ENCODE data around the gene CAPN1.

The CAPN1 gene

GRCh38 chr11:65133724-65134123 is 48.0 kb upstream of the CAPN1 start:
- no peak for DNase-seq (ENCODE audit: low read depth in 1 of 2, low spot score in 1 of 2)

DNA sequence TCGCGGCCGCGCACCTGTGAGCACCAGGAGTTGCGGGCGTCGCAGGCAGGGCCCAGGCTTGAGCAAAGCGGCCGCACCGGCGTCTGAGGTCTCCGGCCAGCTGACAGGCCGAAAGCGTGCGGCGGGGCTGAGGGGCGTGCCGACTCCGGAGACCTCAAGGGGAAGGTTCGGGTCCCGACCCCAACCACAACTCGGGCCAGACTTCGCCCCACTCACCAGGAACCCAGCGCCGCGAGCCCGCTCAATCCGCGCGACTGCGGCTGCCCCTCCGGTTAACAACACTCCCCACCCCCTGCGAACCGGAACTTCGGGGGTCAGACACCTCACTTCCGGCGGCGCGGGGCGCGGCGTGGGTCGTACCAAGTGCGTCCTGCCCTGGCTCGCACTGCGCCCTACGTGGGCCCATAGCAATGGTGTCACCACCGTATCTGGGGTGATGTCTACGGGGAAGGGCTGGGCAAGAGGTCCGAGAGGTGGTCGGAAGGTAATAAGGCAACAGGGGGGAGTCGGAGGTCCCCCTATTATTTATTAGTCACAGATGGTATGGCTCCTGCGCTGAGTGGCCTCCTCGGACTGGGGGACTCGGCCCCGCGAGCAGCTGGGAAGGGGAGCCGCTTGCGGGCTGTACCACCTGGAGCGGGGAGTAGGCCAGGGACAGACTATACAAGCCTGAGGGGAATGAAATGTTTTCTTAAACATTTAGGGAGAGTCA is 47.3 kb upstream of the CAPN1 start, which contains the start of gene SYVN1:
TSS of gene SYVN1 (minus strand) at position 280 of the 712 bp plus-strand sequence. CDS start 918 bp downstream, outside the sequence.
- peak within 1 kb of the TSS; percentile 99 for H3K27ac ChIP-seq (replicated peaks)
- DNase-seq (ENCODE audit: low read depth in 1 of 2, low spot score in 1 of 2): peak; percentile 89 to 90
- TF ChIP-seq GABPA (IDR thresholded peaks at IDR 0.05; ENCODE audit: low read depth) (peak; percentile 90), POLR2AphosphoS5 (IDR thresholded peaks at IDR 0.05; ENCODE audit: low read depth) (peak; percentile 76; the same call in 1 of the 2 replicates), SPI1 (IDR thresholded peaks at IDR 0.05; ENCODE audit: borderline replicate concordance, low read depth) (no peak)
- H3K27me3 ChIP-seq (ENCODE audit: insufficient read depth, poor library complexity, severe bottlenecking): no peaks in the 10 kb centered on the region
- peak within 1 kb of the TSS; percentile 97 for H3K4me3 ChIP-seq (replicated peaks; ENCODE audit: insufficient read depth, low read length)

More at GRCh38 chr11:65133724-65134123, 48.0 kb upstream of the CAPN1 start:
- TF ChIP-seq REST (IDR thresholded peaks at IDR 0.05; ENCODE audit: insufficient replicate concordance, low read depth) (no peak), SPI1 (IDR thresholded peaks at IDR 0.05; ENCODE audit: borderline replicate concordance, low read depth) (no peak), GABPA (IDR thresholded peaks at IDR 0.05; ENCODE audit: low read depth) (no peak), POLR2AphosphoS5 (IDR thresholded peaks at IDR 0.05; ENCODE audit: low read depth) (no peak), CTCF (IDR thresholded peaks at IDR 0.05; ENCODE audit: insufficient read depth, low read length) (no peak)
- Histone ChIP-seq H3K4me3 (replicated peaks; ENCODE audit: insufficient read depth, low read length) (peak overlapping the region; percentile 97), H3K27me3 (ENCODE audit: insufficient read depth, poor library complexity, severe bottlenecking) (no peaks in the 10 kb centered on the region), H3K27ac (replicated peaks) (peak overlapping the region; percentile 99)

DNA sequence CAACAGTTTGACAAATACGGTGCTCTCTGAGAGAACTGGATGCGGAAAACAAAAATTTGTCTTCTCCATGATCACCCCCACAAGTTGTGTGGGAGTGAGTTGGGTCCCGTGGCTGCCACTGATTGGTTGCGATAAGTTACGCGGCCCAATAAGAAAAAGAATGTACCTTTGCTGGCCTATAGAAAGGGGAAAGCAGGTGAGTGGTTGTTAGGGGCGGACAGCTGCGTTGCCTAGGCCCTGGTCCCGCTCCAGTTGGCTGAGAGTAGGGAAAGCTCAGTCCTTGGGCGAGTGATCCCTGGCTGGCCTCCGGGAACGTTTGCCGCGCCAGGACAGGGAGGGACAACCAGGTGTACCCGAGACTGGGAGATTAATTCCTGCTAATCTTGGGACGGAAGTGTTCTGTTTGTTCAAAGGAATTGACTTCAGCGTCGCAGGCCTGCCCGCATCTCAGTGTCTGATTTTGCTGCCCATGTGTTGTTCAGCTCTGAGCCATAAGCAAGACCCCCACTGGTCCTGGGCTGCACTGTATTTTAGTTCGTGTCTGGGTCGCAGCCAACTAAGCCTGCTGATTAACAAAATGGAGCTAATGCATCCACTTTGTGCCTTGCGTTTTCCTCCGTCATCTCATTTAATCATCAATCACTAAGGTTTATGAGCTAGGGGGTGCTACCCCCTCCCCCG is 46.6 kb upstream of the CAPN1 start:
- no peaks in the 10 kb centered on the region for H3K27me3 ChIP-seq (ENCODE audit: insufficient read depth, poor library complexity, severe bottlenecking)
- peak overlapping the region; percentile 99 for H3K27ac ChIP-seq (replicated peaks)
- no peak for TF ChIP-seq SPI1 (IDR thresholded peaks at IDR 0.05; ENCODE audit: borderline replicate concordance, low read depth)
- peak; percentile 46; the same call in 1 of the 2 replicates for TF ChIP-seq POLR2AphosphoS5 (IDR thresholded peaks at IDR 0.05; ENCODE audit: low read depth)
- no peak for TF ChIP-seq CTCF (IDR thresholded peaks at IDR 0.05; ENCODE audit: insufficient read depth, low read length)
- no peak for TF ChIP-seq GABPA (IDR thresholded peaks at IDR 0.05; ENCODE audit: low read depth)
- no peak for TF ChIP-seq REST (IDR thresholded peaks at IDR 0.05; ENCODE audit: insufficient replicate concordance, low read depth)
- peak overlapping the region; percentile 97 for H3K4me3 ChIP-seq (replicated peaks; ENCODE audit: insufficient read depth, low read length)
- peak; percentile 88 to 95 for DNase-seq (ENCODE audit: low read depth in 1 of 2, low spot score in 1 of 2)

GRCh38 chr11:65135633-65136145 is 46.0 kb upstream of the CAPN1 start:
- H3K4me3 ChIP-seq (replicated peaks; ENCODE audit: insufficient read depth, low read length): peak overlapping the region; percentile 97
- no peaks in the 10 kb centered on the region for H3K27me3 ChIP-seq (ENCODE audit: insufficient read depth, poor library complexity, severe bottlenecking)
- peak overlapping the region; percentile 99 for H3K27ac ChIP-seq (replicated peaks)
- TF ChIP-seq POLR2AphosphoS5 (IDR thresholded peaks at IDR 0.05; ENCODE audit: low read depth) (no peak), GABPA (IDR thresholded peaks at IDR 0.05; ENCODE audit: low read depth) (no peak)
- no peak for DNase-seq (ENCODE audit: low read depth in 1 of 2, low spot score in 1 of 2)
